H9 (cell line): Measurements from ENCODE around the gene RIMOC1. TPM values are rescaled to one million over a fixed set of nuclear protein-coding genes. Genes with fewer than 3 reads are reported as not detected.

Experiments used
- DNase-seq: peaks from one replicate; pipeline ENCODE4 v3.0.0-alpha.2; 2017
- H2AFZ ChIP-seq: one replicate; pipeline ENCODE4 v1.6.1; 2013; ENCODE audit warnings: mild to moderate bottlenecking, low read length, control low read depth, moderate library complexity
- H2AK5ac ChIP-seq: 2 replicates; pipeline ENCODE4 v1.6.1; 2013; ENCODE audit warnings: low read length, control low read depth, mixed read lengths; ENCODE audit not compliant: insufficient read length
- H2BK120ac ChIP-seq: one replicate; pipeline ENCODE4 v1.6.1; 2013; ENCODE audit warnings: low read depth, mild to moderate bottlenecking, low read length, control low read depth, inconsistent platforms; ENCODE audit not compliant: poor library complexity, severe bottlenecking
- H2BK12ac ChIP-seq: 2 replicates; pipeline ENCODE4 v1.6.1; 2013; ENCODE audit warnings: low read length, control low read depth, mixed read lengths, low read depth; ENCODE audit not compliant: insufficient read length
- H2BK15ac ChIP-seq: 2 replicates; pipeline ENCODE4 v1.6.1; 2013; ENCODE audit warnings: low read depth, low read length, control low read depth
- H2BK20ac ChIP-seq: one replicate; pipeline ENCODE4 v1.6.1; 2013; ENCODE audit warnings: low read depth, mild to moderate bottlenecking, low read length, control low read depth, inconsistent platforms; ENCODE audit not compliant: poor library complexity, severe bottlenecking
- H2BK5ac ChIP-seq: 2 replicates; pipeline ENCODE4 v1.6.1; 2013; ENCODE audit warnings: low read length, control low read depth, mixed read lengths; ENCODE audit not compliant: insufficient read length
- H3K14ac ChIP-seq: 2 replicates; pipeline ENCODE4 v1.6.1; 2013; ENCODE audit warnings: low read length, control low read depth; ENCODE audit not compliant: insufficient read depth
- H3K18ac ChIP-seq: 2 replicates; pipeline ENCODE4 v1.6.1; 2013; ENCODE audit warnings: low read depth, mild to moderate bottlenecking, mixed read lengths, low read length, control low read depth; ENCODE audit not compliant: insufficient read length
- H3K23ac ChIP-seq: 2 replicates; pipeline ENCODE4 v1.6.1; 2013; ENCODE audit warnings: low read length, control low read depth, mixed read lengths, low read depth; ENCODE audit not compliant: insufficient read length
- H3K23me2 ChIP-seq: 2 replicates; pipeline ENCODE4 v1.6.1; 2013; ENCODE audit warnings: low read depth, mild to moderate bottlenecking, mixed read lengths, low read length, control low read depth; ENCODE audit not compliant: insufficient read length, poor library complexity, severe bottlenecking
- H3K27ac ChIP-seq: 2 replicates; pipeline ENCODE4 v1.5.1; 2013; ENCODE audit warnings: low read length, control low read depth, mixed read lengths, low read depth; ENCODE audit not compliant: insufficient read length
- H3K27me3 ChIP-seq: 2 replicates; pipeline ENCODE4 v1.6.1; 2013; ENCODE audit warnings: low read length, control low read depth, inconsistent platforms; ENCODE audit not compliant: insufficient read depth
- H3K4ac ChIP-seq: 2 replicates; pipeline ENCODE4 v1.6.1; 2013; ENCODE audit warnings: low read depth, mild to moderate bottlenecking, control low read depth, inconsistent platforms, low read length, moderate library complexity
- H3K4me1 ChIP-seq: 2 replicates; pipeline ENCODE4 v1.6.1; 2013; ENCODE audit warnings: low read length, control low read depth, inconsistent platforms; ENCODE audit not compliant: insufficient read depth
- H3K4me2 ChIP-seq: 2 replicates; pipeline ENCODE4 v1.6.1; 2013; ENCODE audit warnings: low read length, control low read depth, mixed read lengths; ENCODE audit not compliant: insufficient read length, insufficient read depth
- H3K56ac ChIP-seq: 2 replicates; pipeline ENCODE4 v1.6.1; 2013; ENCODE audit warnings: low read depth, mild to moderate bottlenecking, mixed read lengths, low read length, control low read depth; ENCODE audit not compliant: insufficient read length
- H3K79me1 ChIP-seq: 2 replicates; pipeline ENCODE4 v1.6.1; 2013; ENCODE audit warnings: low read depth, mild to moderate bottlenecking, moderate library complexity, low read length, control low read depth, inconsistent platforms; ENCODE audit not compliant: insufficient read depth, poor library complexity, severe bottlenecking
- H3K79me2 ChIP-seq: 2 replicates; pipeline ENCODE4 v1.6.1; 2013; ENCODE audit warnings: low read length, control low read depth, inconsistent platforms; ENCODE audit not compliant: insufficient read depth
- H3K9ac ChIP-seq: 2 replicates; pipeline ENCODE4 v1.6.1; 2013; ENCODE audit warnings: low read length, control low read depth, mixed read lengths; ENCODE audit not compliant: insufficient read length; ENCODE audit errors: extremely low read depth
- H3K9me3 ChIP-seq: one replicate; pipeline ENCODE4 v1.6.1; 2013; ENCODE audit warnings: low read depth, low read length, inconsistent platforms; ENCODE audit not compliant: control insufficient read depth
- H3T11ph ChIP-seq: one replicate; pipeline ENCODE4 v1.6.1; 2013; ENCODE audit warnings: mild to moderate bottlenecking, low read length, control low read depth, inconsistent platforms
- H4K20me1 ChIP-seq: one replicate; pipeline ENCODE4 v1.6.1; 2013; ENCODE audit not compliant: control insufficient read depth, insufficient read length, insufficient read depth
- H4K5ac ChIP-seq: 2 replicates; pipeline ENCODE4 v1.6.1; 2013; ENCODE audit warnings: low read depth, mild to moderate bottlenecking, mixed read lengths, low read length, control low read depth; ENCODE audit not compliant: insufficient read length
- H4K8ac ChIP-seq: replicated peaks from 2 replicates; pipeline ENCODE4 v1.6.1; 2013; ENCODE audit warnings: low read length, control low read depth, mixed read lengths, low read depth; ENCODE audit not compliant: insufficient read length
- H4K91ac ChIP-seq: 2 replicates; pipeline ENCODE4 v1.6.1; 2013; ENCODE audit warnings: low read depth, mild to moderate bottlenecking, moderate library complexity, mixed read lengths, low read length, control low read depth; ENCODE audit not compliant: insufficient read length
- H3K27ac Mint-ChIP-seq, 3 experiments: 2 replicates in 2 of 3; 3 replicates in 1 of 3; pipeline ENCODE4 v1.8.0; 2020 to 2021; ENCODE audit warnings: mixed read lengths in 3 of 3, mild to moderate bottlenecking in 1 of 3, moderate library complexity in 1 of 3
- H3K27me3 Mint-ChIP-seq: 2 replicates; pipeline ENCODE4 v1.8.0; 2021; ENCODE audit warnings: low read depth, mild to moderate bottlenecking, moderate library complexity, mixed read lengths
- H3K36me3 Mint-ChIP-seq, 3 experiments: 2 replicates in 2 of 3; 3 replicates in 1 of 3; pipeline ENCODE4 v1.8.0; 2020 to 2021; ENCODE audit warnings: low read depth in 3 of 3, mixed read lengths in 3 of 3; ENCODE audit not compliant: insufficient read depth in 1 of 3
- H3K4me1 Mint-ChIP-seq, 2 experiments: 2 replicates each; pipeline ENCODE4 v1.8.0; 2020; ENCODE audit warnings: mixed read lengths in 2 of 2
- H3K4me3 Mint-ChIP-seq, 2 experiments: 2 replicates in 1 of 2; 3 replicates in 1 of 2; pipeline ENCODE4 v1.8.0; 2020 to 2021; ENCODE audit warnings: mild to moderate bottlenecking in 2 of 2, mixed read lengths in 2 of 2, moderate library complexity in 1 of 2
- H3K9me3 Mint-ChIP-seq, 2 experiments: 2 replicates in 1 of 2; 3 replicates in 1 of 2; pipeline ENCODE4 v1.8.0; 2020; ENCODE audit warnings: mild to moderate bottlenecking in 2 of 2, mixed read lengths in 2 of 2, moderate library complexity in 1 of 2
- CTCF ChIP-seq: fragments of 200-600 bp; sonication (generic); conservative IDR thresholded peaks from 3 replicates; pipeline ENCODE4 v1.8.0; 2021; ENCODE audit warnings: antibody characterized with exemption, mild to moderate bottlenecking
- WGBS: extraction: QIAGEN DNeasy Blood & Tissue Kit; methylation state at CpG from one replicate; pipeline ENCODE4 v1.1.7; 2013; ENCODE audit warnings: missing lambda C conversion rate, low lambda C conversion rate, mixed read lengths; ENCODE audit not compliant: insufficient read length; ENCODE audit errors: extremely low coverage; 5-methylcytosine and 5-hydroxymethylcytosine counted together
- total RNA-seq: library from RNA; stranded (reverse); gene quantifications from 2 replicates; pipeline ENCODE4 v1.2.1, GENCODE V29; 2021

The RIMOC1 gene
- total RNA-seq, 1 experiment from 2014 or later = 43.3 TPM

- TF ChIP-seq CTCF = no peak
- no CpG with 5 or more reads among the region's 1 CpG for WGBS
- H3K23me2 ChIP-seq = no peaks in the 10 kb centered on the region
- no peak overlapping the region for H3K4me2 ChIP-seq
- H3T11ph ChIP-seq = no peak overlapping the region
- no peak overlapping the region for H2BK12ac ChIP-seq
- Mint-ChIP-seq H3K27me3 (no peaks in the 10 kb centered on the region), H3K9me3 (no peaks in the 10 kb centered on the region), H3K36me3 (peaks cover 3 to 22% (median 10%) of the 10 kb centered on the region in 3 experiments; a peak in 5 of 7 replicates), H3K4me3 (no peak overlapping the region), H3K27ac (no peak overlapping the region), H3K4me1 (no peaks in the 10 kb centered on the region)
- H3K79me1 ChIP-seq = no peaks in the 10 kb centered on the region
- no peak overlapping the region for H2AK5ac ChIP-seq
- no peak overlapping the region for H3K4ac ChIP-seq
- H2BK20ac ChIP-seq = no peak overlapping the region
- H3K9me3 ChIP-seq = no peaks in the 10 kb centered on the region
- H2BK5ac ChIP-seq = no peak overlapping the region
- H2AFZ ChIP-seq = no peak overlapping the region
- H4K8ac ChIP-seq = no peak overlapping the region
- no peaks in the 10 kb centered on the region for H3K4me1 ChIP-seq
- no peak overlapping the region for H3K23ac ChIP-seq
- no peak overlapping the region for H3K9ac ChIP-seq
- no peak overlapping the region for H3K27ac ChIP-seq
- no peak overlapping the region for H4K91ac ChIP-seq
- no peak overlapping the region for H4K5ac ChIP-seq
- H2BK15ac ChIP-seq = no peak overlapping the region
- no peaks in the 10 kb centered on the region for H3K27me3 ChIP-seq
- no peaks in the 10 kb centered on the region for H3K79me2 ChIP-seq
- H4K20me1 ChIP-seq = no peaks in the 10 kb centered on the region
- H2BK120ac ChIP-seq = no peak overlapping the region
- H3K14ac ChIP-seq = no peak overlapping the region
- no peak overlapping the region for H3K18ac ChIP-seq
- no peak for DNase-seq
- H3K56ac ChIP-seq = no peak overlapping the region
Measured at GRCh38 chr5:41857989-41858388, 46.2 kb upstream of the RIMOC1 start.
